GM20431 (cell line): ENCODE measurements around the gene CNTN4.

Source experiments
- in situ Hi-C: fragments of 300-500 bp; cut with MseI, MboI; formaldehyde crosslinking; loops from one replicate; pipeline ENCODE4 v1.15.0; 2020; ENCODE audit warnings: low sequenced_read_pairs; ENCODE audit not compliant: unreplicated experiment

The CNTN4 gene

DNA sequence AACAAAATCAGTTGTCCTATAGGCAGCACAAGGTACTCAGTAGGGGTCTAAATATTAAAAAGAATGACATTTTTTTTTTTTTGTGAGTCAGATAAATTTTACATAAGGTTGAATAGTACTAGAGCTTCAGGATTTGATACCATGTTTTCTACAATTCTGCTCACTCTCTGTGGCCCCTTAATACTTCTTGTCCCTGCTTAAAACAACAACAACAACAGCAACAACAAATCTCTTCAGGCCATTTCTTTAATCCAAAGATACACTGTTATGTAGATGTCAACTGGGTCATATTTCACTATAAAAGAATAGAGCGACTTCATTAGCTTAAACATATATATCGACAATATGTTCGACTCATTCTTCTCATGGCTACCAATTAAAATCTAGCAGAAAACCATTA lies 1008.5 kb downstream of the CNTN4 start:
- in situ Hi-C loops: no loop called here
